Measurements from ENCODE around the gene AGPS. TPM values are rescaled to one million over a fixed set of nuclear protein-coding genes. Genes with fewer than 3 reads are reported as not detected.

Gene AGPS
- total RNA-seq, 1 donor from 2014 or later: 60.1 TPM

DNA sequence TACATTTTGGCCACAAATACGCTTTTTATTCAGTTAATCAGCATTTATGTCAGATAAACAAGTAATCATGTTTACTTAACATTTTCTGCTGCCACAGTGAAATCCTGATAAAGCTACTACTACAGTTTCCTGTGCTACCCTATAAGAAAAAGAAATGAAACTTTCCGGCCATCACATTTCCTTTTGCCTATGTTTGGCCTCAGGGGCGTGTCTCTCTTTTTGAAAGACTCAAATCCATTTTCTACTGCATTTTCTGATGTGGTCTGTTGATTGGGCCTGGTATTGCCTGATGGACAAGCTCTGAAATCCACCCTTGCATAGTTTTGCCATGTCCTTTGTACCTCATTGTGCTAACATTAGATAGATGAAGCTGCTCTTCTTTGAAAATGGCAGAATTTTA is 152.6 kb downstream of the AGPS start:
- Histone ChIP-seq H3K27me3 (ENCODE audit: low read depth) (no peaks in the 10 kb centered on the region), H3K27ac (no peak overlapping the region), H3K36me3 (no peaks in the 10 kb centered on the region), H3K4me3 (no peak overlapping the region), H3K4me1 (peaks cover 13% of the 10 kb centered on the region), H3K9me3 (no peaks in the 10 kb centered on the region)
- ATAC-seq (no peak), DNase-seq (no peak)
- TF ChIP-seq, protein P1, sequence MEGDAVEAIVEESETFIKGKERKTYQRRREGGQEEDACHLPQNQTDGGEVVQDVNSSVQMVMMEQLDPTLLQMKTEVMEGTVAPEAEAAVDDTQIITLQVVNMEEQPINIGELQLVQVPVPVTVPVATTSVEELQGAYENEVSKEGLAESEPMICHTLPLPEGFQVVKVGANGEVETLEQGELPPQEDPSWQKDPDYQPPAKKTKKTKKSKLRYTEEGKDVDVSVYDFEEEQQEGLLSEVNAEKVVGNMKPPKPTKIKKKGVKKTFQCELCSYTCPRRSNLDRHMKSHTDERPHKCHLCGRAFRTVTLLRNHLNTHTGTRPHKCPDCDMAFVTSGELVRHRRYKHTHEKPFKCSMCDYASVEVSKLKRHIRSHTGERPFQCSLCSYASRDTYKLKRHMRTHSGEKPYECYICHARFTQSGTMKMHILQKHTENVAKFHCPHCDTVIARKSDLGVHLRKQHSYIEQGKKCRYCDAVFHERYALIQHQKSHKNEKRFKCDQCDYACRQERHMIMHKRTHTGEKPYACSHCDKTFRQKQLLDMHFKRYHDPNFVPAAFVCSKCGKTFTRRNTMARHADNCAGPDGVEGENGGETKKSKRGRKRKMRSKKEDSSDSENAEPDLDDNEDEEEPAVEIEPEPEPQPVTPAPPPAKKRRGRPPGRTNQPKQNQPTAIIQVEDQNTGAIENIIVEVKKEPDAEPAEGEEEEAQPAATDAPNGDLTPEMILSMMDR (IDR thresholded peaks at IDR 0.05): no peak
- intact Hi-C loops (cut with DNase I): no loop called here

DNA sequence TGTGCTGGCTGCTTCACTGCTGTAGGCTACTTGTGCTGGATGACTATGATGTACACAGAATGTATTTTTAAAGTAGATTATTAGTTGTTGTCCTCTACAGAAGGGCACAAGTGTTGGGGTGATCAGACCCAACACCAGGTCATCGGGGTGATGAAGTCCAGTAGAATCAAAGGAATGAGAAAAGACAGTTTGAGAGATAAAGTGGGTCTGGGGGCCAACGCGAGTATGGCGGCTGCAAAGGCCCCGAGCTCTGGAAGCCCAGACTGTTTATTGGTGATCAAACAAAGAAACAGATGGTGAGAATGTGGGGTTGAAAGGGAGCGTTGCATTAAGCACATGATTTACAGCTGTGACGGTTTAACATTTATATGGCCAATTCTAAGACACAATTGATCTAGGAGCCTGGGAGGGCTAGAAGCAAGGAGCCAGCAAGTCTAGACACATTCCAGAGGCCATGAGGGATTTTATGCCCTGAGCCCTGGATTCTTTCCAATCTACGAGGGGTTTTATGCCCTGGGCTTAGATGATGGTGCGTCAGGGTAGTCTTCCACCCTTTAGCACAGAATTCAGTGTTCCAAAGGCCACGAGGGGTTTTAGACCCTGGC is 153.5 kb downstream of the AGPS start:
- H3K4me3 ChIP-seq: no peak overlapping the region
- H3K9me3 ChIP-seq: no peaks in the 10 kb centered on the region
- no peaks in the 10 kb centered on the region for H3K27me3 ChIP-seq (ENCODE audit: low read depth)
- H3K4me1 ChIP-seq: peaks cover 13% of the 10 kb centered on the region
- intact Hi-C loops (cut with DNase I): no loop called here
- ATAC-seq (no peak), DNase-seq (no peak)
- H3K27ac ChIP-seq: no peak overlapping the region
- no peaks in the 10 kb centered on the region for H3K36me3 ChIP-seq
- TF ChIP-seq, protein P1 (IDR thresholded peaks at IDR 0.05): no peak

DNA sequence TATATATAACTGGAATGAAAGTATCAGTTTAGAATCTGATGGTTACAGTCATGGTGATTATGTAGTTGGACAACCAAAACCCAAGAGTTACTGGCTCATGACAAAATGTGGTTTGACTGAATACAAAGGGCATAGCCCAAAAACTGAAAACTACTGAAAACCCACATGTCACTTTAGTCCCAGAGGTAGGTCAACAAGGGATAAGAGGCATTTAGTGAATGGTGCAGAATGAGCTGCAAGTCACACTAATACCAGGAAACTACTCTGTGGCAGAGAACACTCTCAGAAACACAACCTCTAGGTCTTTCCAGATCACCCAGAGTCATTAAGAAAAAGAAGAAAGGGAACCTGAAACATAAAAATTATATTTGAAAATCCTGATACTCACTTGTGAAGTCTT is 154.5 kb downstream of the AGPS start:
- Histone ChIP-seq H3K4me3 (no peak overlapping the region), H3K4me1 (peaks cover 16% of the 10 kb centered on the region), H3K9me3 (no peaks in the 10 kb centered on the region), H3K27ac (no peak overlapping the region), H3K36me3 (no peaks in the 10 kb centered on the region), H3K27me3 (ENCODE audit: low read depth) (no peaks in the 10 kb centered on the region)
- ATAC-seq: no peak
- TF ChIP-seq, protein P1 (IDR thresholded peaks at IDR 0.05): no peak
- intact Hi-C loops (cut with DNase I): no loop called here
- DNase-seq: no peak

DNA sequence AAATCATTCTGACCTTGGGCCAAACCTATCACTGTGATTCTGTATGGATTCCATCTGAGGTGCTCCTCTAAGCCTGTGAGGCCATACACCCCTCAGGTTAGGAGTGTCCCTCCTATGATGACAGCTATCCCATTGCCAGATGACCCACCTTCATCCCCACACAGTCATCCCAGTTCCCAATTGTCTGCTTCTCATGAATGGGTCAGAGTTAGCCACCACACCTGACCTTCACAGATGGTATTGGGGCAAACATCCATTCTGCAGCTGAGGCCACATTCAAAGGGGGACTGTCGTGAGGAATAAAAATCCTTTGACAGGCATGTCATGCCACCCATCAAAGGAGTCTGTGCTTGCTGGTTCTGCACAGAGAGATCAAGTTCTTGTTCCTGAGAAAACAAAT is 155.2 kb downstream of the AGPS start:
- no peak for DNase-seq
- intact Hi-C loops (cut with DNase I): no loop called here

DNA sequence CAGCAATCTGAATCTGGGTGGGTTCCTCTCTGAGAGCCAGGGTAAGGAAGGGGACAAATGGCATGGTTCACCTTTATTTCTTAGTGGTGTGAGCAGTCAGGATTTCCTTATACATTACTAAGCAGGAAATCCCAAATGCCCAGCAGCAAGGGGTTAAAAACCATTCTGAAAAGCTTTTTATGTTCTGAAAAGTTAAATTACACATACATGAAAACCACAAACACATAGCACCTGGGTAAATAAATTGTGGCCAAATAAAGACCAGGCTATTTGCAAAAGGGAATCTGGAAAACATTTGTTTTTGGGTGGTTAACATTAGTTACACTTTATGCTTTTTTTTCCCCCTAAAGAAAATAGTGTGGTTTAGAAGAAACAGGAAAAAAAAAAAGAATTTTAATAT is 156.1 kb downstream of the AGPS start:
- TF ChIP-seq, protein P1 (IDR thresholded peaks at IDR 0.05): no peak
- ATAC-seq (no peak), DNase-seq (no peak)
- intact Hi-C loops (cut with DNase I): no loop called here
- Histone ChIP-seq H3K27ac (no peak overlapping the region), H3K4me3 (no peak overlapping the region), H3K4me1 (peaks cover 10% of the 10 kb centered on the region), H3K27me3 (ENCODE audit: low read depth) (no peaks in the 10 kb centered on the region), H3K9me3 (no peaks in the 10 kb centered on the region), H3K36me3 (no peaks in the 10 kb centered on the region)

More for the DNA sequence above, 155.2 kb downstream of the AGPS start:
- Histone ChIP-seq H3K27me3 (ENCODE audit: low read depth) (no peaks in the 10 kb centered on the region), H3K9me3 (no peaks in the 10 kb centered on the region), H3K27ac (no peak overlapping the region), H3K4me3 (no peak overlapping the region), H3K36me3 (no peaks in the 10 kb centered on the region), H3K4me1 (peaks cover 16% of the 10 kb centered on the region)
- TF ChIP-seq, protein P1 (IDR thresholded peaks at IDR 0.05): no peak
- no peak for ATAC-seq
